Ishikawa (cell line): ENCODE measurements around the gene CCDC7.

Experiments
- CEBPB ChIP-seq: IDR thresholded peaks from 2 replicates; pipeline ENCODE4 v1.6.1; 2012
- CREB1 ChIP-seq: IDR thresholded peaks from 2 replicates; pipeline ENCODE4 v1.6.1; 2012; ENCODE audit warnings: low read depth
- EGR1 ChIP-seq: IDR thresholded peaks from 2 replicates; pipeline ENCODE4 v1.6.1; 2012
- EP300 ChIP-seq: IDR thresholded peaks from 2 replicates; pipeline ENCODE4 v1.6.1; 2012; ENCODE audit warnings: borderline replicate concordance
- FOXM1 ChIP-seq: IDR thresholded peaks from 2 replicates; pipeline ENCODE4 v1.6.1; 2012; ENCODE audit warnings: low read depth, borderline replicate concordance
- MAX ChIP-seq: IDR thresholded peaks from 2 replicates; pipeline ENCODE4 v1.6.1; 2012
- NFIC ChIP-seq: IDR thresholded peaks from 2 replicates; pipeline ENCODE4 v1.6.1; 2012
- RAD21 ChIP-seq: IDR thresholded peaks from 2 replicates; pipeline ENCODE4 v1.6.1; 2012; ENCODE audit warnings: low read depth
- REST ChIP-seq: IDR thresholded peaks from 2 replicates; pipeline ENCODE4 v1.6.1; 2012; ENCODE audit warnings: low read depth, mild to moderate bottlenecking
- TAF1 ChIP-seq: IDR thresholded peaks from 2 replicates; pipeline ENCODE4 v1.6.1; 2012; ENCODE audit warnings: low read depth, mild to moderate bottlenecking
- TCF12 ChIP-seq: IDR thresholded peaks from 2 replicates; pipeline ENCODE4 v1.6.1; 2012; ENCODE audit warnings: low read depth
- TEAD4 ChIP-seq: IDR thresholded peaks from 2 replicates; pipeline ENCODE4 v1.6.1; 2012
- USF1 ChIP-seq: IDR thresholded peaks from 2 replicates; pipeline ENCODE4 v1.6.1; 2012
- YY1 ChIP-seq: IDR thresholded peaks from 2 replicates; pipeline ENCODE4 v1.6.1; 2012; ENCODE audit warnings: low read depth
- ZBTB7A ChIP-seq: IDR thresholded peaks from 2 replicates; pipeline ENCODE4 v1.6.1; 2012; ENCODE audit warnings: low read depth

The CCDC7 gene

GRCh38 chr10:32418572-32418971 is 27.4 kb upstream of the CCDC7 start:
- TF ChIP-seq REST: no peak
- TF ChIP-seq ZBTB7A: no peak
- TF ChIP-seq RAD21: no peak
- no peak for TF ChIP-seq USF1
- TF ChIP-seq FOXM1: no peak
- TF ChIP-seq TAF1: no peak
- TF ChIP-seq CREB1: no peak
- TF ChIP-seq NFIC: no peak
- no peak for TF ChIP-seq EGR1
- TF ChIP-seq YY1: no peak
- TF ChIP-seq TCF12: no peak
- TF ChIP-seq MAX: no peak
- no peak for TF ChIP-seq TEAD4
- TF ChIP-seq CEBPB: no peak
- TF ChIP-seq EP300: no peak

DNA sequence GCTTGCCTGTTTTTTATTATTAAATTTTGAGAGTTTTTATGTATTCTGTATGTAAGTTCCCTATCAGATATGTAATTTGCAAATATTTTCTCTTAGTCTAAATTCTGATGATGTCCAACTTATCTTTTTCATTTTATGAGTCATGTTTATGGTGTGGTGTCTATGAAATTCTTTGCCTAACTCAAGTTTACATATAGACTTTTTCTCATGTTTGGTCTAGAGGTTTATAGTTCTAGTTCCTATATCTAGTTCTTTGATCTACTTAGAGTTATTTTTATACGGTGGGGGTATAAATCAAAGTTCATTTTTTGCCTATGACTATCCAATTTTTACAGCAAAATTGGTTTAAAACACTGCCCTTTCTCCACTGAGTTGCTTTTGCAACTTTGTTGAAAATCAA is 26.3 kb upstream of the CCDC7 start:
- TF ChIP-seq RAD21 (no peak), EP300 (no peak), EGR1 (no peak), NFIC (no peak), REST (no peak), TEAD4 (no peak), CEBPB (no peak), TAF1 (no peak), ZBTB7A (no peak), TCF12 (no peak), CREB1 (no peak), MAX (no peak)

GRCh38 chr10:32426186-32426585 is 19.8 kb upstream of the CCDC7 start:
- no peak for TF ChIP-seq EGR1
- no peak for TF ChIP-seq USF1
- no peak for TF ChIP-seq MAX
- TF ChIP-seq REST: no peak
- no peak for TF ChIP-seq EP300
- no peak for TF ChIP-seq CEBPB
- TF ChIP-seq FOXM1: no peak
- no peak for TF ChIP-seq CREB1
- no peak for TF ChIP-seq YY1
- TF ChIP-seq TCF12: no peak
- TF ChIP-seq TAF1: no peak
- no peak for TF ChIP-seq RAD21
- TF ChIP-seq TEAD4: no peak
- no peak for TF ChIP-seq NFIC
- TF ChIP-seq ZBTB7A: no peak

DNA sequence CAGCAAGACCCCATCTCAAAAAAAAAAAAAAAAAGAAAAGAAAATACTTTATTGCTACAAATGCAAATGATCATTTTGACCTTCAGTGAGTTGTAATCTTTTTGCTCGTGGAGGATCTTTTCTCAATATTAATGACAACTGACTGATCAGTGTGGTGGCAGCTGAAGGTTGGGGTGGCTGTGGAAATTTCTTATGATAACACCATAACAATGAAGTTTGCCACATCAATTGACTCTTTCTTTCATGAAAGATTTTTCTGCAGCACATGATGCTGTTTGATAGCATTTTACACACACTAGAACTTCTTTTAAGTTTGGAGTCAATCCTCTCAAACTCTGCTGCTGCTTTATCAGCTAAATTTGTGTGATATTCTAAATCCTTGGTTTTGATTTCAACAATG is 12.4 kb upstream of the CCDC7 start:
- TF ChIP-seq TEAD4 (no peak), NFIC (no peak), REST (no peak), TCF12 (no peak), TAF1 (no peak), CEBPB (no peak), FOXM1 (no peak), RAD21 (no peak), YY1 (no peak), ZBTB7A (no peak)
